GM19023 (cell line): ENCODE data around the gene OPRL1.

Source experiments
- ATAC-seq: cut with Tn5 transposase; IDR thresholded peaks from one replicate; pipeline ENCODE4 v1.9.1; 2021; ENCODE audit warnings: mild to moderate bottlenecking, moderate library complexity; ENCODE audit not compliant: unreplicated experiment

OPRL1 gene

GRCh38 chr20:64070244-64070993 is 9.5 kb upstream of the OPRL1 start:
- ATAC-seq: no peak

DNA sequence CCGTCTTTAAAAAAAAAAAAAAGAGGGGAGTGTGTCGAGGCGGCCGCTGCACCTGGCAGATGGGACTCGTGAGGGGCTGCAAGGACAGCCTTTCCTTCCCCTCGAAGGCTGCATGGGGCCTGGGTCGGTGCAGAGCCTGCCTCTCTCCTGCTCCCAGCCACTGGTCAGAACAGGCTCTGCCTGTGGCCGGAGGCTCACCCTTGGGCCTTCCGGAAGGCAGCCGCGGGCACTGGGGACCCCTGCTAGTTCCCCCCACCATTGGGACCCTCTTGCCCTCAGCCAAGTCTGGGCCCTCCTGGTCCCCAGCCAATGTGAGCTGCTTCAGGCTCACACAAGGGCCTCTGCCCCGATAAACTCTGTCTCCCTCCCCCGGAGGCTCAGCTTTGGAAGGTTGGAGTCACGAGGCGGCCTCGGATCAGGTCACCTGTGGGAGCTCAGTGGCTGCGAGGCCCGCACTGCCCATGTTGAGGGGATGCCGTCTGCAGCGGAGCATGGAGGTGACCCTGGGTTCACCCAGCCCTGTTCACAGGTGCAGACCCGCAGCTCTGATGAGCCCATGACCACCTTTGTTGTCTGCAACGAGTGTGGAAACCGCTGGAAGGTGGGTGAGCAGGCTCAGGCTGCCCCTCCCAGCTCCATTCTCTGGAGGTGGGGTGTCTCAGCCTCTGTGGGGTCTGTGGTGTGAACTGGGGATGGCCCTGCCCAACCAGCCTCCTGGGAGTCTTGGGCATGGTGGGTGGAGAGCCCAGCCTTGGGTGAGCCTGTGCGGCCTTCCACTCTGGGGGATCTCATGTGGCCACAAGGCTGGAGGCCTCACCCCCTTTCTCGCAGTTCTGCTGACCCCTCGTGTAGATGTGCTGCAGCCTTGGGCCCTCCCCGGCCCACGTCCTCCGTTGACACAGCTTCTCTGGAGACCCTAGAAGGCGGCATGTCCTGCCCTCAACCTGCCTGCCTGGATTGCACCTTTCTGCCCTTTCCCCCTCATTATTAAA is 8.2 kb upstream of the OPRL1 start:
- ATAC-seq: no peak

- ATAC-seq: no peak
Measured at GRCh38 chr20:64072498-64073063, 7.3 kb upstream of the OPRL1 start.

DNA sequence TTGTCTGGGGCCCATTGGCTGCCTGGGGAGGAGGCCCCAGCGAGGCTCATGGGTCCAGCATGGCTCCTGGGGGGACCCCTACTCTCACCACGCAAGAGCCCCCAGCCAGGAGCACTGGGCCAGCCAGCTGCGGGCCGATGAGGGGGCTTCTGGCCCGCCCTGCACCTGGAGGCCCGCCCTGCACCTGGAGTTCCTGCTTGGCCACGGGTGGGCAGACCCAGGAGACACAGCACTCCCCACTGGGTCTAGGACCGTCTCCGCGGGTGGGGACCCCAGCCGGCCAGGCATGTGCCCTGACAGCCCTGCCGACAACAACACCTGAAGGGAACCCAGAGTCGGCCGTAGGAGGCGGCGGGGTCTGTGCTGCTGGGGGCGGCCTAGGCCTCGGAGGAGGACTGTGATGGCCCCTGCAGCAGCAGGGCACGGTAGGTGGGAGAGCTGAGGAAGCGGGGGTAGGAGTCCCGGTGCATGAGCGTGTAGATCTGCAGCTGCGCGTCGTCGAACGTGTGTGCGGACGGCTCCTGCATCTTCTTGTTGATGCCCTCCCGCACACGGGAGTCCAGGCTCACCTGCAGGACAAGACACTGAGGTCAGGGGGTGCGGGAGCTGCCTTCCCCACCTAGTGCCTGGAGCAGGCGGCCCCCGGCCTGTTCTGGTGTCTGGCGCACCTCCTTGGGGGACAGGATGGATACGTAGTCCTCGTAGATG is 6.3 kb upstream of the OPRL1 start:
- ATAC-seq: no peak

GRCh38 chr20:64074184-64074789 is 5.6 kb upstream of the OPRL1 start:
- ATAC-seq: no peak

- no peak for ATAC-seq
Measured at GRCh38 chr20:64074963-64075362, 4.9 kb upstream of the OPRL1 start.

GRCh38 chr20:64075556-64075955 is 4.3 kb upstream of the OPRL1 start:
- no peak for ATAC-seq

DNA sequence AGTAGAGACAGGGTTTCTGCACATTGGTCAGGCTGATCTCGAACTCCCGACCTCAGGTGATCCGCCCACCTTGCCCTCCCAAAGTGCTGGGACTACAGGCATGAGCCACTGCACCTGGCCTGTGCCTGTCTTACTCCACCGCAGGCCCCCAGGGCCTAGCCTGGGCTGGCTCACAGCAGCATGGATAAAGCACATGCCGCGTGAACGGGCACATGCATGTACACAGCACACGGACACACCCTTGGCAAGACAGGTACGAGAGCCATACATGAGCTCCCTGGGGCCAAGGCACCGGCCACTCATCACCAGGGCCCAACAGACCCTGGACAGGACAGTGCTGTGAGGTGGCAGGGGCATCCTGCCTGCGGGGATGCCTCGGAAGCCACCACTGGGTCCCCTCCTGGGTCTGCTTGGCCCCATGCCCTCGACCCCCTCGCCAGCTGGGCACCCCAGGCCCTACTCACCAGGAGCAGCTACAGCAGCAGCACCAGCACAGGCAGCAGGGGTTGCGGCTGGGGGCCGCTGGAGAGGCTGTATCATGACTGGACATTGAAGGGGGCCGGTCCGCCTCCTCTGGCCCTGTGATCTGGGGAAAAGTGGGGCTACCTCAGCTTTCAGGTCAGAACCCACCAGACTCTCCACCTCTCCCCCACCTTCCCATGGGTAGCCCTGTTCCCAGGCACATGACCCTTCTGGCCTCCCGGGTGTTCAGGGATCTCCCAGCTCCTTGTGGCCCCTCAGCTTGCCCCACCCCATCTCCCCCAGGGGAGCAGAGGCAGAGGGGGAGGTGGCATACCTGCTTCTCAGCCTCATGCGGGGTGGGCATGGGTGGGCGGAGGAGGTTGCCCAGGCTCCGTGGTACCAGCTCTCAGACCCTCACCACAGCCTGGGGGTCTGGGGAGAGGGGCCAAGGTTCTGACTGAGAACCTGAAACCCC is 3.6 kb upstream of the OPRL1 start:
- no peak for ATAC-seq

- no peak for ATAC-seq
Measured at GRCh38 chr20:64077094-64077493, 2.8 kb upstream of the OPRL1 start.

DNA sequence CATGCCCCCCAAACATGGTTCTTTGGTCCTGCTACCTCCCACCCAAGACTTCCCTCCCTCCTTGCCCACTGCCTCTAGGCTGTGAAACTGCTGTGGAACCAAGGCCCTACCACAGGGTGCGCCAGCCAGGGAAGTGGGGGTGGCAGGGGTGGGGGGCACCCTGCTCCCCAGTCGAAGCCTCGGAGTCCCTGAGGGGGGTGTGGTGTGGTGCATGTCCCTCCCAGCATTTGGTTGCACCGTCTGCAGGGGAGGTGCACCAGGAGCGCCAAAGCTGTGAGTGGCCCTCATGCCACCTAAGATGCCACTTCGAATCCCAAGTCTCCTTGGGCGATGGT is 2.4 kb upstream of the OPRL1 start:
- no peak for ATAC-seq

GRCh38 chr20:64077876-64078551 is 1.9 kb upstream of the OPRL1 start:
- no peak for ATAC-seq

DNA sequence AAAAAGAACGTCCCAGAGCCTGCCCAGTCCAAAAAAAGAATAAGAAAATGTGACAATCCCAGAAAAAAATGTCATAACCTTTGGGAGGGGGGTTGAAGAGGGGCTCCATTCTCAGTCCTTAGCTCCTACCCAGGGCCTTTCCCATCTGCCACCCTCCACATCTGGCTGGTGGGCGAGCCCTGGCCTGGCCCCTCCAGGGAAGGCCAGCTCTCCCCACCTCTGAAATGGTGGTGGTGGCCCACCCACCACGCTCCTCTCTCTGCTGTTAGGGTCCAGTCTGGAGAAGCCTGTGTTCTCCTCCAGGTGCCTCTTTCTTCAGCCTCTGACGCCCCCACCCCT is 979 bp upstream of the OPRL1 start:
- ATAC-seq: no peak

DNA sequence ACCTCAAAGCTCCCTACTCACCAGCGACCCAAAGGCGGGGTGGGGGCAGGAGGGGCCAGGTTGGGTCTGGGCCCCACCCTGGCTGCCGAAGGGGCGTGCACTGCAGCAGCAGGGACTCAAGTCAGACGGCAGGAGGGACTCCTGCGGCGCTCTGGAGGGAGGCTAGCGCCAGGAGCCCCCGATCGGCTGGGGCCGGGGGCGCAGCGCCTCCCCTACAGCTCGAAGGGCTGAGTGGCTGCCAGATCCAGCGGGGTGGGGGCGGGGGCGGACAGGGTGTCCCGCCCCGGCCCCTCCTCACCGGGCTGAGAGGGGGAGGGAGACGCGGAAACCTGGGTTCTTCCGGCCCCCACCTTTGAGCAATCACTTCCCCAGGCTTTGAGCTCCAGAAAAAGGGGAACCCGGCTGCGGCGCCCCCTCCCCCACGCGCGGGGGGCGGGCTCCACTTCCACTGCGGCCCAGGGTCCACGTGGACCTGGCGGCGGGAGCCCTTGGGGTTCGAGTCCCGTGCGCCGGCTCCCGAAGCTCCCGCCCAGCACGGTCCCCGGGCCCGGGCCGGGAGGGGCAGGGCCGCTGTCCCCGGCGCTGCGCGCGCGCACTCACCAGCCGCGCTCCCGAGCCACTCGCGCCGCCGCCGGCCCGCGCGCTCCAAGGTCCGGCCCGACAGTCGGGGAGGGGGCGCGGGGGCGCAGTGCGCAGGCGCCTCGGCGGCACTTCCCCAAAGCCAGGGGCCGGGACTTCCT is 439 bp upstream of the OPRL1 start, which contains the start of gene RGS19:
RGS19 (minus strand) TSS at position 246 of the 740 bp plus-strand sequence. CDS start 2,632 bp downstream, outside the sequence.
- ATAC-seq: peak; percentile 46

DNA sequence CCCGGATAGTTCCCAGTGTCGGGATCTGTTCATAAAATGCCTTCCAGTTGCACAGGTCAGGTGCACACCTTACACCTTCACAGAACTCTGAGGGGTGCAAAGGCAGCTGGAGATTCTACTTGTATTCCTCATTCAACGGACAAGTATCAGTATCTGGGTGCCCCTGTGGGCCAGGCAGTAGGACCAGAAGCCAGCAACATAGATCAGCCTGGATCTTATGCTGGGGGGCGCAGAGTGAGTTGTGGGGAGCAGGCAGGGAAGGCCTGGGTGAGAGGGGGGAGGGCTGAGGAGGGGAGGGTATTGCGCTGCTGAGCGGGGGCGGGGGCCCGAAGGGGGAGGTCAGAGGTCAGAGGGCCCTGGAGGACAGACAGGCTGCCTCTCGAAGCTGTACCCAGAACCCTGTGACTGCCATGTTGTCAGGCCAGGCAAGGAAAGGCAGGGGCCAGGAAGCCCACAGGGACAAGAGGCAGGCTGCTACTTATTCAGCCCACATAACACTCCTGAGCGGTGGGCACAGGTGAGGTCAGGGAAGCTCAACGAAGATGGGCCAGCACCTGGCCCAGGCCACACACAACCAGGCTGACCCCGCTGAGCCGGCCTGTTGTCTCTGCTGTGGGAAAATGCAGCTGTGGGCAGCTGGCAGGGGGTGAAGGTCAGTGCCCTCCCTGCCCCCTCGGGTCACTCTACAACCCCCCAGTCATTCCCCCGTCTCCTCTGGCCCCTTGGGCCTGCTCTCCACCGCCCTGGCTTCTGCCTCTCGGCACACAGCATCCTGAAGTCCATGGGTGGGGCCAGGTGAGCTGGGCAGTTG is 1.1 kb downstream of the OPRL1 start:
- no peak for ATAC-seq

GRCh38 chr20:64081624-64081964 is 1.7 kb downstream of the OPRL1 start:
- no peak for ATAC-seq

DNA sequence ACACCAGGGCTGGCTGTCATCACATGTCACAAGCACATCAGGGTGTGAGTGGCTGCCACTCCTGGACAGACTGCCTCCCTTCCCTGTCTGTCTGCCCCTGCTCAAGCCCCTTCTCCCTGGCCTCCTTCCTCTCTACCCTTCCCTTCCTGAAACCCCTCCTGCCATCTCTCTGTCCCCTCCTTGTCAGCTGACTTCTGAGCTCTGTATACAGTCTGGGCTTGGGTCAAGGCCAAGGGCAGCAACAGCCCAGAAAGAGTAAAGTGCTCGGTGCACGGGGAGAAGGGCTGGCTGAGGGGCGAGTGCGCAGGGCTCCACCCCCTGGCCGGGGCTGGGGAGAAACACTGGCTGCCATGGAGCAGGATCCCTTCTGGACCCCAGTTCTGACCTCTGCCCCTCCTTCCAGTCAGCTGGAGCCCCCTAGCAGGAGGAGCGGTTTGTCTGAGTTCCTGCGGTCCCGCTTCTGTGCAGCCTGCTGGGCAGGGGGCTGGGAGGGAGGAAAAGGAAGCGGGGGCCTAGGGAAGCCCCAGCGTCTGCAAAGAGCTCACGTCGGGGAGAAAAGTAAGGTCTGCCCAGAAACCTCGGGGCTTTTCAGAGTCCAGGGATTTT is 2.3 kb downstream of the OPRL1 start:
- no peak for ATAC-seq

DNA sequence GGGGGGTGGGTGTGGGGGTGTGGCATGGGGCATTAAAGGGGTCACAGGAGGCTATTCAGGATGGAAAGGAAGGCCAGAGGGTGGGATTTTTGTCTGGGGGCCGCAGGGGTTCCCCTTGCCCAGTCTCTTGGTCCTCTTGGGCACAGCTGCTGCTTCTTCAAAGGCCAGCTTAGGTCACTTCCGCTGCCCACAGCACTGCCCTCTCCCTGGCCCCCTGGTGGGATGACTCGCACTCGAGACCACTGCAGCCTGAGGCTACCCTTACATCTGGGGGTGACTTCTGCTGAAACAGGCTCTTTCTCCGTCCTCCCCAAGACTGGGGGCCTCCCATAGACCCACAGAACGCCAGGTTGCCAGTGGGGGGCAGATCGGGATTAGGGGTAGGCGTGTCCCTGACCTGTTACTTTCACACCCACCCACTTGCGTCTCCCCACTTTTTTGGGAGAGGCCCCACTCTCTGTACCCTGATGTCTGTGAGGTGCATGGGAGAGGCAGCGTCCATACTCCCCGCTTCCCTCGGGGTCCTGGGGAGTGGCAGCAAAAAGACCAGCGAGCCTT is 3.0 kb downstream of the OPRL1 start:
- ATAC-seq: no peak
